OCI-LY1 (cell line): Measurements from ENCODE around the gene C1QTNF5.

ENCODE experiments used
- CTCF ChIP-seq: fragments of 200-600 bp; sonication (generic), shearing (Covaris generic); IDR thresholded peaks from 2 replicates; pipeline ENCODE4 v1.5.1; 2017; ENCODE audit warnings: mild to moderate bottlenecking, antibody characterized with exemption, low read length, moderate library complexity, mixed read lengths
- EZH2 ChIP-seq: fragments of 200-600 bp; sonication (generic), shearing (Covaris generic); IDR thresholded peaks from 2 replicates; pipeline ENCODE4 v1.8.0; 2017; ENCODE audit warnings: borderline replicate concordance, mixed run types, mild to moderate bottlenecking, antibody characterized with exemption, low read length, moderate library complexity, mixed read lengths

GRCh38 chr11:119380827-119381180 lies 40.1 kb upstream of the C1QTNF5 start:
- TF ChIP-seq CTCF = no peak
- TF ChIP-seq EZH2 = no peak
